NCI-H128 (cell line): ENCODE results near the gene NOTCH1.

ENCODE experiments used
- DNase-seq: peaks from one replicate; lab custom pipeline; 2025; ENCODE audit not compliant: unreplicated experiment; lab: John Stamatoyannopoulos, UW

Gene NOTCH1

GRCh38 chr9:136486823-136487620 lies 58.8 kb downstream of the NOTCH1 start:
- no peak for DNase-seq

DNA sequence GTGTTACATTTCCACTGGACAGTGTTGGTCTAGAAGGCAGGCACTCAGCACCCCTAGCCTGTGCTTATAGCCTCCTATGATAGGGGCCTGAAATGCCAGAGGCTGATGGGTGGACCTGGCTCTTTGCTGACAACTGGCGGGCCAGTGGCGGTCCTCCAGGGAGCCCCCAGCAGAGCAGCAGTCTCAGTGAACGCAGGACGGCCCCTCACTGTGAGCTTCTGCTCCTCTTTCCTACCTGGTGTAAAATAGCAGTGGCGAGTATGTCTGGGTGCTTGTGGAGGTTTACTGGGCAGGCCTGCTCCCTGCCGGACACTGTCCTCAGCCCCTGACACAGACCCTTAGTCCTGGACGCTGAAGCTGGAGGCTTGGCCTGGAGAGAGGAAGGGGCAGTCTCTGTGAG lies 59.7 kb downstream of the NOTCH1 start:
- no peak for DNase-seq

DNA sequence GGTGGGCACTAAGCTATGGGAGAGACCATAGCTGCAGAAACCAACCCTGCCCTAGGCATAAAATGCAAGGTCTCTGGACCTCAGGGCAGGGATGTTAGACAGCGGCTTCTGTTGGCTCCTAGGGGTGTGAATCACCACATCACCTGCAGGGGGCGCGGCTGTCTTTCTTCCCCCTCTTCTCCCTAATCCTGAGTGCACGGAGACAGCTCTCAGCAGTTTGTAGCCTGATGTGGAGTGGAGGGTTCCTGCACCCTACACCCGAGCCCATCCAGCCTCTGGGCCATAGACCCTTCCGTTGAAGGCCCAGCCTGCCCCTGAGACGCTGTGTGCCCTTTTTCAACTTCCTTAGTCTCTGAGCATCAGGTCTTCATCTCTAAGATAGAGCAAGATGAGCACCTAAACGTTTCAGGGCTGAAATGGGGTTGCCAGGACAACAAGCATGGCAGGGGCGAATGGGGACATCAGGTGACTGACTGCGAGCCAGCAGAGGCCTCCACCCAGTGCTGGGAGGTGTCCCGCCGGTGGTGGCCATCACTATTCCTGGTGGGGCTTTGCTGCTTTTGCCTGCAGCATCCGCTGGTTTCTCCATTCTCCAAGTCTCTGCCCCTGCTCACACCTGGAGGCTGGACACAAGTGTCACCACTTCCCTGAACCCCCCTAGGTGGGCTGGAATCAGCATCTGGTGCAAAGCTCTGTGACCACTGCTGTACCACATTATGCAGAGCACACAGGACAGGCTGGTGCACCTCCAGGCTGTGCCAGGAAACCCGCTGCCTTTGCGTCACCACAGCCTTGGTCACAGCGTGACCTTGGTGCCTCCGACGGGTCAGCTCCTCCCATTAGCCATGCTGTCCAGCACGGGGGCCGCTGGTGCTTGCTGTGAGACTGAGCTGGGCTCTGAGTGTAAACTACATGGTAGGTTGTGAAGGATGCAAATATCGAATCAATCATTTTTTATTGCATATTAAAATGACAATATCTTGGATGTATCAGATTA lies 60.5 kb downstream of the NOTCH1 start:
- DNase-seq, result peak; percentile 40

DNA sequence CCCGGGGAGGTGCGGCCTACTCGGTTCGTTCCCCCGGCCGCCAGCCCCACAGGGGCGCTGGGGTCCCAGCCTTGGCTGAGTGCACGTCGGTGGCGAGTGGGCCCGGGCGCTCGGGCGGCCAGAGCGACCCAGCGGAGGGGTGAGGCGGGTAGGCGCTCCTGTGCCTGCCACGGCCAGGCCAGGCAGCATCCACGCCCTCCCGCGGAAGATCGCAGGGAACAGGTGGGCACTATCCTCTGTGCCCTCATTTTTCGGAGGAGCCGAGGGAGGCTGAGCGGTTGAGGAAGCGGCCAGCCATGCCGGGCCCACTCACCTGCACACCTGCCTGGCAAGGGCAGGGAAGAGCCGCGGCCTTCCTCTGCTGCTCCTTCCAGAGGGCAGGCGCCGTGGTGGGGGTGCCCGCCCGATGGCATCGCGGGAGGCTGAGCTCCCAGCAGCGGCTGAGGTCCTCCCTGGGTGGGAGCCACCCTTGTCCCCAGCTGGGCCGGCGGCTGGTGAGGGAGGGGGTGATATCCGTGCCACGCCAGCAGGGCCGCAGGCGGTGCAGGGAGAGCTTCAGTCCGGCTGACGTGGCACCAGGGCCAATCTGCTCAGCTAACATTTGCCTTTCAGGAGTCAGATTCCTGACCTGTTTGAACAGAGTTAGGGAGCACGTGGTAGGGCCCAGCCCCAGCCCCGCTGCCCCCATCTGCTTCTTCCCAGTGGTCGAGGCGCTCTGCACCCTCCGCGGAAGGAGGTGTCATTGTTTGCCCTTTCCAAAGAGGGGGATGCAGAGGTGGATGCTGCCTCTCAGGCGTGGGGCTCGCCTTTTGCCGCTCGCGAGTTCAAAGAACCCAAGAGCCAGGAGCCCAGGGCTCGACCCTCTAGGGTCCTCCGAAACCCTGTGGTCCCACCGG lies 61.4 kb downstream of the NOTCH1 start:
- DNase-seq, result no peak

- peak; percentile 74 for DNase-seq
Observed at GRCh38 chr9:136483589-136484152, 62.2 kb downstream of the NOTCH1 start.

DNA sequence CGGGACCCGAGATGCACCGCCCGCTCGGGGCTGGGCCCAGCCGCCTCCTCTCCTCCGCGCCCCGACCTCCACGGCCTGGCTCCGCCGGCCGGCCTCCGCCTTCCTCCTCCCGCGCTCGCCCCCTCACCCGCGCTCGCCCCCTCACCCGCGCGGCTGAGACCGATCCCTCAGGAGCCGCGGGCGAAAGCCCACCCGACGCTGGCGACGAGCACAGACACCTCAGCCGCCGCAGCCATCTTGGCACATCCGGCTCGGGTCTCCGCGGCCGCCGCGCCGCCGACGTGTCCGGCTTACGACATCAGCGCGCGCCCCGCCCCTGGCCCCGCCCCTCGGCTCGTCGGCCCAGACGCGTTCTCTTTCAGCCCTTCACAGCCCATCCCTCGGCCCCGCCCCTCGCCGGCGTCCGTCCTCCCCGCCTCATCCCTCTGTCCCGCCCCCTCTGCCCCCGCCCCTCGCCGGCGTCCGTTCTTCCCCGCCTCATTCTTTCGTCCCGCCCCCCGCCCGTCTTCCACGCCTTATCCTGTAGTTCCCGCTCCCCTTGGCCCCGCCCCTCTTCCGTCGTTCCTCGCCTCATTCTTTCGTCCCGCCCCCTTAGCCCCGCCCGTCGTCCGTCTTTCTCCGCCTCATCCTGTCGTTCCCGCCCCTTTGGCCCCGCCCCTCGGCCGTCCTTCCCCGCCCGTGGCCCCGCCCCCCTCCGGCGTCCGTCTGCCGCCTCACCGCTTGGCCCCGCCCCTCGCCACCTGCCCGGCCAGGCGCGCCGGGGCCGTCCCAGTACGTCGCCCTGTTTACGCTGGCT lies 62.9 kb downstream of the NOTCH1 start, which contains the start of gene SEC16A:
Gene SEC16A, minus strand, starts transcription at position 248 of the 796 bp plus-strand sequence. CDS start 5,425 bp downstream, outside the sequence.
- peak; percentile 93 for DNase-seq

- no peak for DNase-seq
Observed at GRCh38 chr9:136482046-136482792, 63.6 kb downstream of the NOTCH1 start.

DNA sequence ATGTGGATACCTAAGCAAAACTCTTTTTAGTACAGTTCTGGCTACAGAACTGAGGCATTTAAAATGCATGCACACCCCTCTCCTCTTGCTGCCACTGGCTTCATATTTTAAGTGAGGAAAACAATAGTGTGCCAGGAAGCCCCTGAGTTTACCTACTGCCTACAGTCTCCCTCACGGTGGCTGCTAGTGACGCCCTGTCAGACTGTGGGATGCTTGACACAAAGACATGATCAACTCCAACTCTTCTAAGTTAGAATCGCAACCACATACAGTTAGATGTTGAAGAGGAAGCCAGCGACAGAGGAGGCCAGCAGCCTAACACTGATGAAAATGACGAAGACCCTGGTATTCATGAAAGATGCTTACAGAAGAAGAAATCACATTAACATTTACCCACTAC lies 64.3 kb downstream of the NOTCH1 start:
- DNase-seq, result no peak

- DNase-seq, result no peak
Observed at GRCh38 chr9:136476369-136477150, 69.3 kb downstream of the NOTCH1 start.

DNA sequence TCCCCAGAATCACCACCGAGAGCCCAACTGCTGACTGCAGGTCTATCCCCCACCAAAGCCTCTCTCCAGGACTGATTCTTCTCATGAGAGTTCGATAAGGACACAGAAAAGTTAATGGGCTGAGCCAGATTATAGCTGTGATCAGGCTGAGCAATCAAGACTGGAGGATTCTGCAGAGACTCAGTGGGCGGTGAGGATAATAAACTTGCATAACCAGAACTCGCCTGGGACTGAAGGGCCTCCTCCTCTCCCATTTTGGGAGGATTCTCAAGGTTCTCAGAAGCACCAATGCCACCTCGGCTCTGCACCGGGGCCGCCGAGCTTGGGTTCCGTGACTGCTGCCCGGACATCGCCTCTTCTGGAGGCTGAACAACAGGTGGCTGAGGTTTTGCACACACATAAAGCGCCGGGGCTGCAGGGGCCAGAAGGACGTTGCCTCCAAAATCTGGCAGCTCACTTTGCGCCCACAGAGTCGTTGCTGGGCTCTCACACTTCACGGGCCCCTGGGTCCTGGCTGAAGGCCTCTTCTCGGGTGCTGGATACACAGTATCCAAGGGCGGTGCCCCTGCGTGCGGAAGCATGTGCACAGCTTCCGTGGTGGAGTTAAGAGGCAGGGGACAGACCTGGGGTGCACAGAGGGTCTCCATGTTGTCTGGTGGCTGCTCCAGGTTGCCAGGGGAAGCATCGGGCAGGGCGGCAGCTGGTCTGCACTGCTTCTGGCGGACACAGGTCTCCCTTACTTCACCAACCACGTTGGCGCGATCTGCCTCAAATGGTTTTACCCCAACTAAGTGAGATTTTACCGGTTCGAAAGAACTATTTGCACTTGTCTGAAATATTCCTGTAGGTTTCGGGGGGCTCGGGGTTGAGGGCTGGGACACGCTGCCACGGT lies 70.6 kb downstream of the NOTCH1 start:
- no peak for DNase-seq

- DNase-seq, result no peak
Observed at GRCh38 chr9:136474021-136474640, 71.7 kb downstream of the NOTCH1 start.

GRCh38 chr9:136473354-136473721 lies 72.5 kb downstream of the NOTCH1 start:
- no peak for DNase-seq

GRCh38 chr9:136472640-136473353 lies 73.1 kb downstream of the NOTCH1 start:
- no peak for DNase-seq

GRCh38 chr9:136471802-136472487 lies 73.9 kb downstream of the NOTCH1 start:
- no peak for DNase-seq

GRCh38 chr9:136470792-136471469 lies 74.9 kb downstream of the NOTCH1 start:
- DNase-seq, result no peak
